NCI-H345 treated with DMSO at 0.1 percent for 48 hours (cell line): ENCODE results near the gene MLPH.
A peak's percentile ranks its signal among the peaks of the same experiment; 100 is the strongest.

Experiments
- DNase-seq: peaks from one replicate; lab custom pipeline; 2025; ENCODE audit not compliant: unreplicated experiment; lab: John Stamatoyannopoulos, UW

The MLPH gene

DNA sequence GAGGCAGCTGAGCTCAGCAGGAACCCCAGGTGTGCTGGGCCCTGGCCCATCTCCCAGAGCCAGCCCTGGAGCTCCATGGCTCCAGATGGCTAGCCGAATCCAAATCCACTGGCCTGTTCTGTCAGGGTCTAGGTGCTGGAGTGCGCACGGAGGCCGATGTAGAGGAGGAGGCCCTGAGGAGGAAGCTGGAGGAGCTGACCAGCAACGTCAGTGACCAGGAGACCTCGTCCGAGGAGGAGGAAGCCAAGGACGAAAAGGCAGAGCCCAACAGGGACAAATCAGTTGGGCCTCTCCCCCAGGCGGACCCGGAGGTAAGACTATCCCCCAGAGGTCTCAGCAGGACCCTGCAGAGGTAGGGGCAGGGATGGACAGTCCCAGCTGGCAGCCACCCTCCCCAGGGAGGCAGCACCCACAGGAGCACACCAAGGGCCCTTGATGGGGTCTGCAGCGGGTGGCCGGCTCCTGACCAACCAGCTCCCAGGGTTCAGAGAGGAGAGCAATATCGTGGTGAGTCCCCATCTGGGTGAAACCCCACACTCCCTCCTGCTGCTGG, 53.2 kb downstream of the MLPH start:
- DNase-seq: no peak

DNA sequence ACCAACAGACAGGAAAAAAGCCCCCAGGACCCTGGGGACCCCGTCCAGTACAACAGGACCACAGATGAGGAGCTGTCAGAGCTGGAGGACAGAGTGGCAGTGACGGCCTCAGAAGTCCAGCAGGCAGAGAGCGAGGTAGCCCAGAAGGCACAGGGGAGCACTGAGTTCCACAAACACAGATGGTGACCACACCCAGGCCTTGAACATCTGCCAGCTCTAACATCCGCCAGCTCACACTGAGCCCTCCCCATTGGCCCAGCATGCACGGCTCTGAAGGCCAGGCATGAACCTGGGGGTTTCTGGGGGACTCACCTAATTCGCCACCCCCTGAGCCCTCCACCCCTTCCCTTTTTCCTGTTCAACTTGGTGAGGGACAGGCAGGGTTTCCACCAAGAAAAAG, 53.8 kb downstream of the MLPH start:
- DNase-seq: peak; percentile 9

DNA sequence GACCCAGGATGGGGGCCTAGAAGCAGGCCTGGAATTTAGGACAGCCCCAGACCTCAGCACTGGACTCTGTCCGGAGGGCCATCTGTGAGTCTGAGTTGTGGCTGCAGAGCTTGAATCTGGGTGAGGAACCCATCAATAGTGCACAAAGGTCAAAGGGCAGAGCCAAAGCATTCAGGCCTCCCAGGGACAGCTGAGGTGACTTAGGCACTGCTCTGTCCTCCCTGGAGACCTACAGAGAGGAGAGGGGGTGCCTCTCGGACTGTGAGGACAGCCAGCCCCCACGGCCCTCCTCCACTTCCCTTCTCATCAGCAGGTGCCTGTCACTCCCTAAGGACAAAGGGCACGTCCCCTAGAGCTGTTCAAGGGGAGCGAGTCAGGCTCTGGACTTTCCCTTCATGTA, 54.2 kb downstream of the MLPH start:
- DNase-seq: no peak

- DNase-seq: no peak
Measured at GRCh38 chr2:237542001-237542704, 55.1 kb downstream of the MLPH start.

- no peak for DNase-seq
Measured at GRCh38 chr2:237546040-237546875, 59.2 kb downstream of the MLPH start.

DNA sequence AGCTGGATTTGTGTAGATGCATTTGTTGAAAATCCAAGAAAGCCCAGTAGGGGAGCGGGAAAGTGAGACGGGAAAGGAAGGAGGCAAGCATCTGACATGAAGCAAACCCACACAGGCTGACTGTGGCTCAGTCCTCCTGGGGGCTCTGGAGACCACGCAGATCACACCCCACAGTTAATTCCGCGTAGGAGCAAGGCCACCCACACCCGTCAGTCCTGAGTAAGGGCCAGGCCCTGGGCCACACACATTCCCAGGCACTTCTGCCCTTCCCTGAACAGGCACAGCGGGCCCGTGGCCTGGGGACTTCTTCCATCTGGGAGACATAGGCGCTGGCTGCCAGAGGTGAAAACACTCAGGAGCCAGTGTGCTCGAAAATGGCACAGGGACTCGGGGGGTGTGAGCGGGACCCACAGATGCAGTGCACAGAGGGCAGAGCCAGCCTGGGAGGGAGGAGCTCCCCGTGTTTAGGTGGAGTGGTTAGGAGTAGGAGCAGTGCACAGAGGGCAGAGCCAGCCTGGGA, 59.9 kb downstream of the MLPH start:
- DNase-seq: no peak

DNA sequence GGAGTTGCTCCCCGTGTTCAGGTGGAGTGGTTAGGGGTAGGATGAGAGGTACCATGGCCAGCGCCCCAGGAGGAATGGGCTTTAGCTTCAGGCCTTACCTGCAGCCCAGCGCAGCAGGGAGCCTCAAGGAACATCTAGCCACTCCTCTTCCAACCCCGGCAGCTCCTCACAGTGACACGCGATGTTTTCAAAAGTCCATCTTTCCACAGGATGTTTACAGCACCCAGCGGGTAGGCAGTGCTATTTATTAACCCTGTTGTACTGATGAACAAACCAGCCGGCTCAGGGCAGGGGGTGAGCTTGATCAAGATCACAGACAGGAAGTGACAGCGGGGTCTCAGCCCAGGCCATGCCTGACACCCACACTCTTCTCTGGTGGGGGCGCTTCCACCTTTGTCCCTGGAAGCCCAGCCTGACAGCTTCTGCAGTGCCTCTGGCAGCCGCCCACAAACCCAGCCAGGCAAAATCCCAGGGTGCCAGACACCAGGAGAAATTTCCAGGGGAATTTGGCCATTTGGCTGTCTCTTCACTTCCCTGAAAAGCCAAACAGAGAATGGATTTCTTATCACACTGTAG, 60.9 kb downstream of the MLPH start:
- peak; percentile 32 for DNase-seq

- DNase-seq: no peak
Measured at GRCh38 chr2:237549216-237549615, 62.2 kb downstream of the MLPH start.

DNA sequence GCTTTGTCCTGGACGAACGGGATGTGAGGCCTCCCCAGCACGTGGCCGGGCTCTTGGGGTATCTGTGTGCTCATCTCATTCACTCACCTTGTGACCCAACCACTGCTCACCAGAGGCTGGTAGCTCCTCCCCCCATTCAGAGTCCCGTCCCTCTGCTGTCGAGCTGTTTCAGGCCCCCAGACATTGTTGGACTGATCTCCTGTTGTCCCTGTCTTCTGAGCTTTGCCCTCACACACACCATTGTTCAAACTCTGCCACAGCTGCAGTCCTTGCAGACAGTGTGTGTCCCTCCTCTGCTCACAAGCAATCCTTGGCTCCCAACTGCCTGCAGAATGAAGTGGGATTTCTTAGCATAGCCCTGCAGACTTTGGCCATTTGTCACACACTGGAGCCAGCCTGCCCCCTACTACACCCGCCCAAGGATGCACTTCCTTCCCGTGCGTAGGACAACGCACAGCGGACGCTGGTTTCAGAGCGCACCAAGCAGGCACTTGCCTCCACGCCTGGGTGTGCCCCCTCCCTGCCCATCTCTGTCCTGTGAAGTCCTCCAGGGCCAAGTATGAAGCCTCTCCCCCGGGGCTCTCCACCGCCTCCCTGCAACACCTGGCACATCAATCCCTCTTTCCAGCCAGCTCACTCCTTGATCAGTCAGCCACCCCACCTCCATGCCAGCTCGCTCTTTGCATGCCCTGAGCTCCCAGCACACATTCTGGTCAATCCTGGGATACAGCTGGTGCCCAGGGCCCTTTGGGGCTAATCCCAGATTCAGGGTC, 62.8 kb downstream of the MLPH start:
- peak; percentile 17 for DNase-seq

DNA sequence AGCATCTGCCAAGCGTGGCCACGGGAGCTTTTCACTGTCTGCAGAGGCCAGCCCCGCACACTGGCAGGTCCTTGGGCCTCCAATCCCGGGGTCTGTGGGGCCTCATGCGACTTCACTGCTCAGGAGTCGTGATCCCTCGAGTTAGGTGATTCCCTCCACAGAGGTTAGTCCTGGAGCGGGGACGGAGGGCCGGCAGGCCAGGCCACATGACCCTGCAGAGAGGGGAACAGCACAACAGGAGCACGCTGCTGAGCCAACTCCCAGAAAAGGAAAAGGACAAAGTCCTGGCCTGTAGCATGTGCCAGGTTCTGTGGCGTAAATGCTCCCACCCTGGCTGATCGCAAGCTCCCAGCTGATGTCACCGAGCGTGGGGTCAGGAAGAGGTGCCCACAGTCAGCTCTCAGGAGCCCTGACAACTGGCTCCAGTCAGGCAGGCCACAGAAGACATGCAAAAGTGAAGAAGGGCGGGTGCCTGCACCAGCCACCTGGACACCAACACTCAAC, 64.1 kb downstream of the MLPH start:
- DNase-seq: no peak

DNA sequence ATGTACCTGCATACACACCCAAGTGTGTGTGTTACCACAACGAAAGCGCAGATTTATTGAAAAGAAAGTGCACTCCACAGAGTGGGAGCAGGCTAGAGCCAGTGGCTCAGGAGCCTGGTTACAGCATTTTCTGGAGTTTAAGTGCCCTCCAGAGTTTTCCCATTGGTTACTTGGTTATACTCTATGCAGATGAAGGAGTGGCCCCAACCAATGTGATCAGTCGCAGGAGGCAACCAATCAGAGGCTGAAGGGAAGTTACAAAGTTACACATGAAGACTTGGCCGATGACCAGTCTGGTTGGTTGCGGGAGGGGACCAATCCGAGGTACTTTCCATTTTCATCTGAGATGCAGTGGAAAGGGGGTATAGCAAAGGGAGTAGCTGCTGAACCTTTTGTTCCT, 65.9 kb downstream of the MLPH start:
- no peak for DNase-seq

DNA sequence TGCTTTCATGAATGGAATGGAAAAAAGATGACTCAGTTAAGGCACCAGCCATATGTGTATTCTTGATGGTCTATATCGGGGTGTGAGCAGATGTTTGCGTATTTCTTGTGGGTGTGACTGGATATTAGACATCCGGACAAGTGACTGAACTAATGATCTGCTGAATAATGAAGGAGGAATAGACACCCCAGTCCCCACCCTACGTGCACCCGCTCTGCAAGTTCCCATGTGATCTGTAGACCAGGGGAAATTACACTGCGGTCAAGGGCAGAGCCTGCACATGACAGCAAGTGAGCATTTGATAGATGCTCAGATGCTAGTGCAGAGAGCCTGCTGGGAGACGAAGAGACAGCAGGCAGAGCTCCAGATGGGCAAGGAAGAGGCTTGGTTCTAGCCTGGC, 66.9 kb downstream of the MLPH start:
- no peak for DNase-seq

- no peak for DNase-seq
Measured at GRCh38 chr2:237555560-237555959, 68.5 kb downstream of the MLPH start.

DNA sequence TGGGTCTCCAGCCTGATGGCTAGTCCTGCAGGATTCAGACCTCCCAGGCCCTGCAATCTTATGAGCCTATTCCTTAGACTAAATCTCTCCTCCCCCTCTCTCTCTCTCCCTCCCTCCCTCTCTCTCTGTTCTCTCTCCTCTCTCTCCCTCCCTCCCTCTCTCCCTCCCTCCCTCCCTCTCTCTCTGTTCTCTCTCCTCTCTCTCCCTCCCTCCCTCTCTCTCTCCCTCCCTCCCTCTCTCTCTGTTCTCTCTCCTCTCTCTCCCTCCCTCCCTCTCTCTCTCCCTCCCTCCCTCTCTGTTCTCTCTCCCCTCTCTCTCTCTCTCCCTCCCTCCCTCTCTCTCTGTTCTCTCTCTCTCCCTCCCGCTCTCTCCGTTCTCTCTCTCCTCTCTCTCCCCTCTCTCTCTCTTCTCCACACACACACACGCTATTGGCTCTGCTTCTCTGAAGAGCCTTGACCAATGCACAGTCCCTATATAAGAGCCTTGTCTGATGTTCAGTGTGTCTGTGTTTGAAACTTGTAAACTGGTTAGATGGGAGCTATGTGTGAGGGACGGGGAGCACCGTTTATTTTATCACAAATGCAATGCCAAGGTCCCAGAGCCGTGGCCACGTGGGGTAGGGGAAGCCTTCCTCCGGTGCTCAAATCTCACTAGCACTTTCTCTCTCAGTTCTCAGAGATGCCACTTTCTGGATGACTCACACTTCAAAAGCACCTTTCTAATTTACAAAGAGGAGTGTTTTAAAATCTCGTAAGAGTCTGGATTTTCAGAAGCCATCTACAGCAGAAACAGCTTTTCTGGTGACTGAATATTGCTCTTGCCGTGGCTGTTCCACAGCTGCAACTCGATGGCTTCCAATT, 70.0 kb downstream of the MLPH start:
- DNase-seq: no peak

GRCh38 chr2:237557633-237558015, 70.6 kb downstream of the MLPH start:
- DNase-seq: no peak

GRCh38 chr2:237558961-237559641, 72.0 kb downstream of the MLPH start:
- peak; percentile 67 for DNase-seq

- no peak for DNase-seq
Measured at GRCh38 chr2:237561221-237561620, 74.2 kb downstream of the MLPH start.

DNA sequence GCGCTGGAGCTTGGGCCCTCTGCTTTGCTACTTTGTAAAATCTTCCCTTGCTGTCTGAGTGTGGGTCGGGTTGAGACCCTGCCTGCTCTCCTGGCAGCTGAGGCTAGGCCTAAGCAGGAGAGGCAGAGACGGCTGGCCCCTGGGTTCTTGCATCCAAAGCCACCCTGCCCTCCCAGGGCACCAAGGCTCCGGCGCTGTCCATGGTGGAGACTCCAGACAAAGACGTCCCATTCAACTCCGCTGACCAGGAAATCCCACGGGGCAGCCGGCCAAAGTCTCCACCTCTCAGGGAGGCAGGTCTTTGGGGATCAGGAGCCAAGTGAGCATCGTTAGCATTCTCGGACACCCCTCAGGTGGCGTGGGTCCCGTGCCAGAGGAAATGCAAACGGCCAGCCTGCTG, 76.8 kb downstream of the MLPH start:
- no peak for DNase-seq

- no peak for DNase-seq
Measured at GRCh38 chr2:237564526-237565131, 77.6 kb downstream of the MLPH start.
